Liver (tissue), 9 donors: ENCODE results near the gene METTL21A. TPM values are rescaled to one million over a fixed set of nuclear protein-coding genes. Genes with fewer than 3 reads are reported as not detected.

Experiments used
- DNase-seq: peaks from one replicate; pipeline ENCODE4 v3.0.0-alpha.2; 2017; ENCODE audit warnings: low spot score
- H3K27ac ChIP-seq, 2 donors: one replicate each; pipeline ENCODE4 v1.7.0; 2013; ENCODE audit warnings: inconsistent platforms in 2 of 2, low read length in 2 of 2, control low read depth in 1 of 2, low read depth in 1 of 2, mild to moderate bottlenecking in 1 of 2
- H3K27me3 ChIP-seq, 4 donors: one replicate each; pipeline versions ENCODE4 v1.6.1 to v1.7.0; 2013; ENCODE audit warnings: low read length in 3 of 4, inconsistent platforms in 1 of 4, mild to moderate bottlenecking in 1 of 4, moderate library complexity in 1 of 4; ENCODE audit not compliant: control insufficient read depth in 4 of 4, insufficient read depth in 4 of 4
- H3K36me3 ChIP-seq, 4 donors: one replicate each; pipeline versions ENCODE4 v1.6.1 to v1.7.0; 2013; ENCODE audit warnings: low read length in 3 of 4, mild to moderate bottlenecking in 3 of 4, low read depth in 1 of 4, moderate library complexity in 1 of 4; ENCODE audit not compliant: control insufficient read depth in 4 of 4, insufficient read depth in 3 of 4
- H3K4me1 ChIP-seq, 4 donors: one replicate each; pipeline versions ENCODE4 v1.6.1 to v1.7.0; 2013; ENCODE audit warnings: low read length in 3 of 4, mild to moderate bottlenecking in 3 of 4, moderate library complexity in 1 of 4; ENCODE audit not compliant: control insufficient read depth in 4 of 4, insufficient read depth in 4 of 4
- H3K4me3 ChIP-seq, 3 donors: one replicate each; pipeline versions ENCODE4 v1.6.1 to v1.7.0; 2013; ENCODE audit warnings: low read length in 3 of 3, control low read depth in 1 of 3, low read depth in 1 of 3, mild to moderate bottlenecking in 1 of 3
- H3K9ac ChIP-seq, 2 donors: one replicate each; pipeline ENCODE4 v1.7.0; 2013; ENCODE audit warnings: low read length in 2 of 2, mild to moderate bottlenecking in 2 of 2, moderate library complexity in 2 of 2, control low read depth in 1 of 2, low read depth in 1 of 2
- H3K9me3 ChIP-seq, 4 donors: one replicate each; pipeline versions ENCODE4 v1.6.1 to v1.7.0; 2013; ENCODE audit warnings: low read length in 3 of 4; ENCODE audit not compliant: control insufficient read depth in 4 of 4
- ATF3 ChIP-seq: IDR thresholded peaks from 2 replicates; pipeline ENCODE4 v1.6.1; 2016; ENCODE audit warnings: antibody characterized with exemption
- EGR1 ChIP-seq, 2 donors: IDR thresholded peaks; 2 replicates each; pipeline ENCODE4 v1.6.1; 2016 to 2018; ENCODE audit warnings: antibody characterized with exemption in 2 of 2, low read depth in 2 of 2
- FOXA1 ChIP-seq: IDR thresholded peaks from 2 replicates; pipeline ENCODE4 v1.6.1; 2016; ENCODE audit warnings: antibody characterized with exemption
- FOXA2 ChIP-seq: IDR thresholded peaks from 2 replicates; pipeline ENCODE4 v1.6.1; 2016; ENCODE audit warnings: antibody characterized with exemption
- GABPA ChIP-seq, 2 donors: IDR thresholded peaks in 1 of 2; conservative IDR thresholded peaks in 1 of 2; 2 replicates each; pipeline ENCODE4 v1.6.1; 2016; ENCODE audit warnings: antibody characterized with exemption in 2 of 2, mild to moderate bottlenecking in 1 of 2, moderate library complexity in 1 of 2
- HNF4A ChIP-seq, 2 donors: conservative IDR thresholded peaks; 2 replicates each; pipeline ENCODE4 v1.6.1; 2016; ENCODE audit warnings: antibody characterized with exemption in 2 of 2, mild to moderate bottlenecking in 2 of 2
- HNF4G ChIP-seq: IDR thresholded peaks from 2 replicates; pipeline ENCODE4 v1.6.1; 2016; ENCODE audit warnings: antibody characterized with exemption
- JUND ChIP-seq, 2 donors: IDR thresholded peaks; 2 replicates each; pipeline ENCODE4 v1.6.1; 2016; ENCODE audit warnings: antibody characterized with exemption in 2 of 2
- MAX ChIP-seq: IDR thresholded peaks from 2 replicates; pipeline ENCODE4 v1.6.1; 2016; ENCODE audit warnings: antibody characterized with exemption
- NR2F2 ChIP-seq: IDR thresholded peaks from 2 replicates; pipeline ENCODE4 v1.6.1; 2016; ENCODE audit warnings: antibody characterized with exemption
- RAD21 ChIP-seq, 2 donors: IDR thresholded peaks; 2 replicates each; pipeline ENCODE4 v1.6.1; 2016; ENCODE audit warnings: antibody characterized with exemption in 2 of 2, mild to moderate bottlenecking in 2 of 2
- REST ChIP-seq: IDR thresholded peaks from 2 replicates; pipeline ENCODE4 v1.6.1; 2016; ENCODE audit warnings: antibody characterized with exemption, mild to moderate bottlenecking
- RXRA ChIP-seq, 2 donors: IDR thresholded peaks; 2 replicates each; pipeline ENCODE4 v1.6.1; 2017 to 2018; ENCODE audit warnings: antibody characterized with exemption in 2 of 2, mild to moderate bottlenecking in 1 of 2
- SP1 ChIP-seq: IDR thresholded peaks from 2 replicates; pipeline ENCODE4 v1.6.1; 2018; ENCODE audit warnings: antibody characterized with exemption, mild to moderate bottlenecking
- TAF1 ChIP-seq: conservative IDR thresholded peaks from 2 replicates; pipeline ENCODE4 v1.6.1; 2016; ENCODE audit warnings: antibody characterized with exemption, mild to moderate bottlenecking
- YY1 ChIP-seq: IDR thresholded peaks from 2 replicates; pipeline ENCODE4 v1.6.1; 2016; ENCODE audit warnings: antibody characterized with exemption, mild to moderate bottlenecking
- ZBTB33 ChIP-seq: IDR thresholded peaks from 2 replicates; pipeline ENCODE4 v1.6.1; 2016; ENCODE audit warnings: antibody characterized with exemption
- WGBS: extraction: QIAGEN DNeasy Blood & Tissue Kit; methylation state at CpG from one replicate; pipeline ENCODE4 v1.1.7; 2013; 5-methylcytosine and 5-hydroxymethylcytosine counted together
- polyA plus RNA-seq, 2 donors: library from polyadenylated mRNA; stranded (reverse) in 1 of 2; unstranded in 1 of 2; fragments of 200-250 nt in 1 of 2; fragments of >200 nt in 1 of 2; fragmentation: Nextera tagmentation in 1 of 2; extraction: Ambion mirVana in 1 of 2; gene quantifications; one replicate each; pipeline versions ENCODE4 v1.2.1 to v1.2.3, GENCODE V29; 2013 to 2015
- total RNA-seq, 2 donors: library from RNA; depleted of rRNA; stranded (reverse); fragments of >200 nt; gene quantifications; one replicate each; pipeline ENCODE4 v1.2.3, GENCODE V29; 2014
- TF ChIP-seq, protein P1 (sequence below): fragments of 150-350 bp; IDR thresholded peaks from 2 replicates; pipeline ENCODE4 v1.5.1; 2017; ENCODE audit warnings: improper control_type of control experiment, low read depth, low read length; ENCODE audit not compliant: missing input control
- donor health status: healthy.
- donor health status: healthy.
- donor health status: healthy.
- donor health status: healthy.
- donor health status: healthy.

METTL21A gene
- total and polyA plus RNA-seq, 4 donors = 10.0 to 27.4 (median 12.3) TPM

GRCh38 chr2:207606829-207607228 lies 18.4 kb downstream of the METTL21A start:
- Histone ChIP-seq H3K9me3 (no peaks in the 10 kb centered on the region), H3K27ac (no peak overlapping the region), H3K36me3 (peaks cover 0 to 2% (median 0%) of the 10 kb centered on the region in 4 donors), H3K4me1 (no peaks in the 10 kb centered on the region), H3K27me3 (no peaks in the 10 kb centered on the region), H3K4me3 (no peak overlapping the region), H3K9ac (no peak overlapping the region)
- TF ChIP-seq YY1 = no peak
- TF ChIP-seq RAD21 (IDR thresholded peaks at IDR 0.05) = no peak
- TF ChIP-seq FOXA1 = no peak
- TF ChIP-seq, protein P1, sequence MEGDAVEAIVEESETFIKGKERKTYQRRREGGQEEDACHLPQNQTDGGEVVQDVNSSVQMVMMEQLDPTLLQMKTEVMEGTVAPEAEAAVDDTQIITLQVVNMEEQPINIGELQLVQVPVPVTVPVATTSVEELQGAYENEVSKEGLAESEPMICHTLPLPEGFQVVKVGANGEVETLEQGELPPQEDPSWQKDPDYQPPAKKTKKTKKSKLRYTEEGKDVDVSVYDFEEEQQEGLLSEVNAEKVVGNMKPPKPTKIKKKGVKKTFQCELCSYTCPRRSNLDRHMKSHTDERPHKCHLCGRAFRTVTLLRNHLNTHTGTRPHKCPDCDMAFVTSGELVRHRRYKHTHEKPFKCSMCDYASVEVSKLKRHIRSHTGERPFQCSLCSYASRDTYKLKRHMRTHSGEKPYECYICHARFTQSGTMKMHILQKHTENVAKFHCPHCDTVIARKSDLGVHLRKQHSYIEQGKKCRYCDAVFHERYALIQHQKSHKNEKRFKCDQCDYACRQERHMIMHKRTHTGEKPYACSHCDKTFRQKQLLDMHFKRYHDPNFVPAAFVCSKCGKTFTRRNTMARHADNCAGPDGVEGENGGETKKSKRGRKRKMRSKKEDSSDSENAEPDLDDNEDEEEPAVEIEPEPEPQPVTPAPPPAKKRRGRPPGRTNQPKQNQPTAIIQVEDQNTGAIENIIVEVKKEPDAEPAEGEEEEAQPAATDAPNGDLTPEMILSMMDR = no peak
- TF ChIP-seq EGR1 (IDR thresholded peaks at IDR 0.05; ENCODE audit: low read depth in 2 of 2) = no peak
- no peak for TF ChIP-seq NR2F2
- TF ChIP-seq FOXA2 = no peak
- TF ChIP-seq GABPA (IDR thresholded peaks at IDR 0.05 in 1 of 2, conservative IDR thresholded peaks at IDR 0.05 in 1 of 2) = no peak
- no peak for TF ChIP-seq HNF4A (conservative IDR thresholded peaks at IDR 0.05)
- no peak for TF ChIP-seq RXRA (IDR thresholded peaks at IDR 0.05)
- no peak for TF ChIP-seq MAX
- no peak for TF ChIP-seq HNF4G
- no peak for TF ChIP-seq JUND (IDR thresholded peaks at IDR 0.05)
- no peak for TF ChIP-seq ATF3
- no peak for TF ChIP-seq ZBTB33
- no peak for TF ChIP-seq TAF1
- TF ChIP-seq REST = no peak
- no peak for TF ChIP-seq SP1
- 96% methylated on average over 5 of the region's 5 CpGs for WGBS
- DNase-seq = no peak
